CD4-positive, alpha-beta memory T cell (primary cell): ENCODE measurements around the gene TNP2. TPM values are rescaled to one million over a fixed set of nuclear protein-coding genes. Genes with fewer than 3 reads are reported as not detected.

Experiments used
- CTCF ChIA-PET: fragments of 350-600 bp; sonication (Branson Sonifier 250); formaldehyde crosslinking; loops from one replicate; lab custom pipeline; 2021; ENCODE audit warnings: inconsistent platforms; ENCODE audit not compliant: partially characterized antibody; lab: Charles Lee
- POLR2A ChIA-PET: fragments of 350-600 bp; sonication (Branson Sonifier 250); formaldehyde crosslinking; loops from one replicate; lab custom pipeline; 2021; ENCODE audit not compliant: partially characterized antibody; lab: Charles Lee
- DNase-seq, 5 donors: peaks; one replicate each; pipeline versions ENCODE4 v3.0.0 to v3.0.0-alpha.2; 2020 to 2022; ENCODE audit warnings: mixed read lengths in 1 of 5
- H3K27ac ChIP-seq: one replicate; pipeline ENCODE4 v1.7.0; 2013; ENCODE audit warnings: low read depth, low read length
- H3K27me3 ChIP-seq: 2 replicates; pipeline ENCODE4 v1.7.0; 2013; ENCODE audit warnings: mild to moderate bottlenecking, low read length, moderate library complexity; ENCODE audit not compliant: insufficient read depth
- H3K36me3 ChIP-seq: 2 replicates; pipeline ENCODE4 v1.7.0; 2013; ENCODE audit warnings: mild to moderate bottlenecking, low read length, moderate library complexity; ENCODE audit not compliant: insufficient read depth
- H3K4me1 ChIP-seq: 2 replicates; pipeline ENCODE4 v1.7.0; 2013; ENCODE audit warnings: mild to moderate bottlenecking, low read length, moderate library complexity; ENCODE audit not compliant: insufficient read depth
- H3K4me3 ChIP-seq, 2 donors: one replicate each; pipeline ENCODE4 v1.7.0; 2013; ENCODE audit warnings: low read length in 2 of 2, mild to moderate bottlenecking in 1 of 2
- H3K9me3 ChIP-seq, 2 donors: one replicate each; pipeline ENCODE4 v1.7.0; 2013; ENCODE audit warnings: low read length in 2 of 2, control low read depth in 1 of 2; ENCODE audit not compliant: control insufficient read depth in 1 of 2
- H3K27ac Mint-ChIP-seq, 7 donors: one replicate each; pipeline ENCODE4 v1.8.0; 2020 to 2021; ENCODE audit warnings: mixed read lengths in 7 of 7, mild to moderate bottlenecking in 6 of 7, inconsistent platforms in 3 of 7, moderate library complexity in 3 of 7
- H3K27me3 Mint-ChIP-seq, 2 donors: one replicate each; pipeline ENCODE4 v1.8.0; 2020 to 2021; ENCODE audit warnings: mixed read lengths in 2 of 2
- H3K36me3 Mint-ChIP-seq, 2 donors: one replicate each; pipeline ENCODE4 v1.8.0; 2020 to 2021; ENCODE audit warnings: mixed read lengths in 2 of 2, inconsistent platforms in 1 of 2, mild to moderate bottlenecking in 1 of 2
- H3K4me1 Mint-ChIP-seq, 4 donors: one replicate each; pipeline ENCODE4 v1.8.0; 2020 to 2021; ENCODE audit warnings: mixed read lengths in 4 of 4, mild to moderate bottlenecking in 1 of 4
- H3K4me3 Mint-ChIP-seq, 8 donors: one replicate each; pipeline ENCODE4 v1.8.0; 2020 to 2021; ENCODE audit warnings: mixed read lengths in 8 of 8, mild to moderate bottlenecking in 7 of 8, moderate library complexity in 6 of 8, inconsistent platforms in 3 of 8
- H3K9me3 Mint-ChIP-seq, 8 donors: one replicate each; pipeline ENCODE4 v1.8.0; 2020 to 2021; ENCODE audit warnings: mixed read lengths in 8 of 8, mild to moderate bottlenecking in 5 of 8, inconsistent platforms in 3 of 8, moderate library complexity in 1 of 8
- intact Hi-C: fragments of 100-400 bp; cut with micrococcal nuclease; formaldehyde crosslinking; loops from one replicate; pipeline ENCODE4 v1.15.1; 2023
- polyA plus RNA-seq, 2 donors: library from polyadenylated mRNA; unstranded; fragments of 300-500 nt; fragmentation: Illumina TruSeq; gene quantifications; one replicate each; pipeline ENCODE4 v1.2.3, GENCODE V29; 2021
- total RNA-seq, 2 experiments: library from RNA; stranded (reverse); gene quantifications; one replicate each; pipeline ENCODE4 v1.2.3, GENCODE V29; 2021

The TNP2 gene
- total and polyA plus RNA-seq, 4 experiments from 2014 or later: not detected

DNA sequence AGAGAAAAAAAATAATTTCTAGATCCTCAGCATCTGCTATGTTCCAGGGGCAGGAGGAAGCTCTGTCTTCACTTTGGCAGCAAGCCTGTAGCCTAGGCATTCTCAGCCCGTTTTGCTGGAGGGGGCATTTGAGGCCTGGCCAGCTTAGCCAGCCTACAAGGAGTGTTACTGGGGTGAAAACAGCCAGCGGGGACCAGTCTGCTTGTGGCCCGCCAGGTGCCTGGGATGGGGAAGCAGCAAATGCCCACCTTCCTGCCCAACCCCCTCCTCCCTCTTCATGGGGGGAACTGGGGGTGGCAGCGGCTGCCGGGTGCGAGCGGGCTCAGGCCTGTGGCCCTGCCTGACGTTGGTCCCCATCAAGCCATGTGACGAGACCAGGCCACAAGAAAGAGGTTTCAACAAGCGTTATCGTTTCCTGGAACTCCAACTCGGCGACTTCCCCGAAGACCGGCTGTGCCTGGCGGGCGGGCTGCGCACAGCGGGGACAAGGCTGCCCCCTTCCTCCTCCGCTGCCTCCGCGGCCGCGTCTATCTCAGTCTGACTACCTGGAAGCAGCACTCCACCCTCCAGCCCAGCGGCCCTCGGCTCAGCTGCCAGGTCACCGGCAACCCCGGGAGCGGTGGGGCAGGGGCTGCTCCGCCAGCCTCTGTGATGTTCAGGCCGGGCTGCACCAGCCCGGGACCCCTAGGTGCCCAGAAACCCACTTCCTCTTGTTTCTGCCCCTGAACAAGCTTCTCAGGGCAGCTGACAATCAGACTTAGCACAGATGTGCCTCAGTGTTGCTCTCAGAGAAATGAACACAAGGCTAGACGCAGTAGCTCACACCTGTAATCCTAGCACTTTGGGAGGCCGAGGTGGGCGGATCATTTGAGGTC lies 36.0 kb downstream of the TNP2 start:
- peaks cover 0 to 3% (median 0%) of the 10 kb centered on the region in 8 donors for H3K9me3 Mint-ChIP-seq
- CTCF ChIA-PET: interaction anchor here (0.9 to 2.9 kb wide), 5 partner anchors 9 to 22 kb away, joined by 3 to 17 read pairs (median 6); partner anchors contain the start of gene SOCS1
- Histone ChIP-seq H3K4me3 (peak overlapping the region; percentile 7 to 47), H3K36me3 (no peaks in the 10 kb centered on the region), H3K27me3 (no peaks in the 10 kb centered on the region), H3K9me3 (no peaks in the 10 kb centered on the region), H3K4me1 (peaks cover 57% of the 10 kb centered on the region), H3K27ac (peak overlapping the region; percentile 73)
- POLR2A ChIA-PET: interaction anchor here (0.9 to 7.7 kb wide), 5 partner anchors 9 to 122 kb away, joined by 4 to 127 read pairs (median 23); partner anchors contain the start of gene SOCS1
- peak; percentile 85 to 89 (median 86) for DNase-seq
- peak overlapping the region; percentile 93 to 97 (median 96) for H3K27ac Mint-ChIP-seq
- peaks cover 38 to 71% (median 55%) of the 10 kb centered on the region in 4 donors for H3K4me1 Mint-ChIP-seq
- H3K4me3 Mint-ChIP-seq: peak overlapping the region; percentile 60 to 84 (median 76)
- no peaks in the 10 kb centered on the region for H3K36me3 Mint-ChIP-seq
- H3K27me3 Mint-ChIP-seq: no peaks in the 10 kb centered on the region
- intact Hi-C loops: loop anchor here (1.0 kb wide), 2 partner anchors 8 to 22 kb away; no protein-coding TSS in a partner anchor

- Mint-ChIP-seq H3K27ac (peak overlapping the region; percentile 93 to 97 (median 96)), H3K4me1 (peaks cover 38 to 71% (median 55%) of the 10 kb centered on the region in 4 donors), H3K27me3 (no peaks in the 10 kb centered on the region), H3K9me3 (peaks cover 0 to 3% (median 0%) of the 10 kb centered on the region in 8 donors), H3K4me3 (peak overlapping the region; percentile 60 to 84 (median 76)), H3K36me3 (no peaks in the 10 kb centered on the region)
- ChIA-PET CTCF (interaction anchor here (2.7 to 2.9 kb wide), 2 partner anchors 8 to 23 kb away, joined by 10 to 17 read pairs; partner anchors contain the start of gene SOCS1), POLR2A (interaction anchor here (0.9 to 7.7 kb wide), 3 partner anchors 19 to 122 kb away, joined by 4 to 127 read pairs (median 25); partner anchors contain the start of gene SOCS1)
- intact Hi-C loops: no loop called here
- DNase-seq: no peak
- Histone ChIP-seq H3K36me3 (no peaks in the 10 kb centered on the region), H3K27me3 (no peaks in the 10 kb centered on the region), H3K4me3 (peak overlapping the region in 1 of 2 donors; percentile 47), H3K9me3 (no peaks in the 10 kb centered on the region), H3K27ac (peak overlapping the region; percentile 73), H3K4me1 (peaks cover 57% of the 10 kb centered on the region)
These were observed 36.7 kb downstream of the TNP2 start for GRCh38 chr16:11232302-11232851.

- H3K27me3 Mint-ChIP-seq: no peaks in the 10 kb centered on the region
- DNase-seq: no peak
- H3K4me3 Mint-ChIP-seq: peak overlapping the region in 5 of 8 donors; percentile 18 to 40 (median 31)
- ChIA-PET CTCF (interaction anchor here (0.9 kb wide), 1 partner anchor 25 kb away, joined by 4 read pairs; the partner anchor contains the start of gene SOCS1), POLR2A (interaction anchor here (2.6 to 7.7 kb wide), 2 partner anchors 20 to 25 kb away, joined by 25 to 127 read pairs; partner anchors contain the start of gene SOCS1)
- Histone ChIP-seq H3K36me3 (no peaks in the 10 kb centered on the region), H3K27me3 (no peaks in the 10 kb centered on the region), H3K4me1 (peaks cover 57% of the 10 kb centered on the region), H3K27ac (no peak overlapping the region), H3K9me3 (no peaks in the 10 kb centered on the region), H3K4me3 (no peak overlapping the region)
- intact Hi-C loops: no loop called here
- peaks cover 0 to 3% (median 0%) of the 10 kb centered on the region in 8 donors for H3K9me3 Mint-ChIP-seq
- H3K27ac Mint-ChIP-seq: peak overlapping the region; percentile 64 to 96 (median 87)
- no peaks in the 10 kb centered on the region for H3K36me3 Mint-ChIP-seq
- peaks cover 38 to 74% (median 55%) of the 10 kb centered on the region in 4 donors for H3K4me1 Mint-ChIP-seq
These were observed 37.7 kb downstream of the TNP2 start for GRCh38 chr16:11231367-11231970.

DNA sequence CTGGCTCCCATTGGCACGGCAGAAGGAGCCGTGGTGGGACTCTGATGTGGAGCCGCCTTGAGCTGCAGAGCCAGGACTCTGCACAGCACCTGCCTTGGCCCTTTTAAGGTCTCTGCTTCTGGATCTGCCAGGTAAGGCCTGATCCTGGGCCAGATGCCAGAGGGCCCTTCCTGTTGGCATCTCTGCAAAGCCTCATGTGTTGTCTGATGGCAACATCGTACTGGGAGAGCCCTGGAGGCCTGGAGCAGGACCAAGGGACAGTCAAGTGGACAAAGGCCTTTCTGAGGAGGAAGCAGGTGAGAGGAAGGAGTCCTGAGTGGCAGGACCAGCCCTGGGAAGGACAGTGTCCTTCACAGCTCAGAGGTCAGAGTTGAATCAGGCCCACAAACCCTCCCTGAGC lies 39.2 kb downstream of the TNP2 start:
- peak overlapping the region; percentile 34 to 81 (median 52) for H3K27ac Mint-ChIP-seq
- no peaks in the 10 kb centered on the region for H3K36me3 Mint-ChIP-seq
- peaks cover 65% of the 10 kb centered on the region for H3K4me1 ChIP-seq
- CTCF ChIA-PET: interaction anchor here (0.5 to 1.5 kb wide), 2 partner anchors 25 to 413 kb away, joined by 4 to 7 read pairs; partner anchors contain the start of gene SOCS1
- H3K27me3 ChIP-seq: no peaks in the 10 kb centered on the region
- intact Hi-C loops: no loop called here
- POLR2A ChIA-PET: interaction anchor here (7.7 kb wide), 1 partner anchor 27 kb away, joined by 127 read pairs; the partner anchor contains the start of gene SOCS1
- no peak overlapping the region for H3K4me3 Mint-ChIP-seq
- no peaks in the 10 kb centered on the region for H3K9me3 ChIP-seq
- no peaks in the 10 kb centered on the region for H3K36me3 ChIP-seq
- no peaks in the 10 kb centered on the region for H3K27me3 Mint-ChIP-seq
- peaks cover 39 to 82% (median 61%) of the 10 kb centered on the region in 4 donors for H3K4me1 Mint-ChIP-seq
- peaks cover 0 to 1% (median 0%) of the 10 kb centered on the region in 8 donors for H3K9me3 Mint-ChIP-seq
- no peak overlapping the region for H3K4me3 ChIP-seq
- H3K27ac ChIP-seq: no peak overlapping the region
- DNase-seq: no peak

DNA sequence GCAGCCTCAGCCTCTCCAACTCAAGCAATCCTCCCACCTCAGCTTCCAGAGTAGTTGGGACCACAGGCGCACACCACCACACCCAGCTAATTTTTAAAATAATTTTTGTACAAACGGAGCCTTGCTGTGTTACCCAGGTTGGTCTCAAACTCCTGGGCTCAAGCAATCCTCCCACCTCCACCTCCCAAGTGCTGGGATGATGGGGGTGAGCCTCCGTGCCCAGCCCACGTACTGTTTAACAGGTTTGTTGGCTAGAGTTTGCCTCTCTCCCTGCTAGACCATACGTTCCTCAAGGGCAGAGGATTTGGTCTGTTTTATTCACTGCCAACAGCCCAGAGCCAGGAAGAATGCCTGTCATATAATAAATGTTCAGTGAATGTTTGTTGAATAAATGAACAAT lies 39.7 kb downstream of the TNP2 start:
- Histone ChIP-seq H3K36me3 (no peaks in the 10 kb centered on the region), H3K9me3 (no peaks in the 10 kb centered on the region), H3K27me3 (no peaks in the 10 kb centered on the region), H3K4me3 (no peak overlapping the region), H3K27ac (no peak overlapping the region), H3K4me1 (peaks cover 65% of the 10 kb centered on the region)
- intact Hi-C loops: no loop called here
- H3K4me1 Mint-ChIP-seq: peaks cover 40 to 82% (median 62%) of the 10 kb centered on the region in 4 donors
- H3K27ac Mint-ChIP-seq: peak overlapping the region; percentile 34 to 90 (median 55)
- peaks cover 0 to 4% (median 0%) of the 10 kb centered on the region in 8 donors for H3K9me3 Mint-ChIP-seq
- no peak for DNase-seq
- no peaks in the 10 kb centered on the region for H3K36me3 Mint-ChIP-seq
- no peak overlapping the region for H3K4me3 Mint-ChIP-seq
- CTCF ChIA-PET: interaction anchor here (1.5 kb wide), 1 partner anchor 26 kb away, joined by 7 read pairs; the partner anchor contains the start of gene SOCS1
- H3K27me3 Mint-ChIP-seq: no peaks in the 10 kb centered on the region
- POLR2A ChIA-PET: interaction anchor here (7.7 kb wide), 1 partner anchor 27 kb away, joined by 127 read pairs; the partner anchor contains the start of gene SOCS1

DNA sequence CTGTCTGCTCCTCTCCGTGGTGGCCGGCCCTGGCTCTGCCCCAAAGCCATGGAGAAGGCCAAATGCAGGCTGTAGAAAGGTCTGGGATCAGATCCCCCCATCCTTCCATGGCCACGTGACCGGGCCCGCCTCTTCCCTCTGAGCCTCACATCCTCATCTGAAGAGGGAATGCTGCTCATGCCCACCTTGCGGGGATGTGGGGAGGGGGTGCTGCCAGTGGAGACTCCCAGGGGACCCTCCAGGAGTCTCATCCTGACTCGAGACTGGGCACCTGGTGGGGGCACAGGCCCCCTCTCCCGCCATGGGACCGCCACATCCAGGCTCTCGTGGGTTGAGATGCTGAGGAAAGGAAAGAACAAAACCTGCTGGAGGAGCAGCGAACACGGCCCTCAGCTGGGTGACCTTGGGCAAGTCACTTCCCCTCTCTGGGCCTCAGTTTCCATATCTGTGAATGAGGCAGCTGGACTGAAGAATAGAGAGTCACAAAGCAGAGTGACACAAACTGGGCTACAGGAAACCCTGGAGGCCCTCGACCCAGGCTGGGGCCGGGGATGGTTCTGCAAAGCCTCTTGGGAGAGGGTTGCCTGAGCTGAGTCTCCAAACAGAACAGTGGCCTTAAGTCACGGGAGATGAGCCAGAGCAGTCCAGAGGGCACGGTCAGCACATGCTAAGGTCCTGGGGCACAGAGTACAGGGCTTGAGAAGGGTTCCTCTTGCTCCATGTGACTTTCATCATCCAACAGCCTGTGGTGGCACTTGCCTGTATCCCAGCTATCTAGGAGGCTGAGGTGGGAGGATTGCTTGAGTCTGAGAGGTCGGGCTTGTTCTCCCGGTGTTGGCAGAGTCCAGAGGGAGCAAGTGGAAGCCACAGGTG lies 43.2 kb downstream of the TNP2 start:
- Mint-ChIP-seq H3K36me3 (no peaks in the 10 kb centered on the region), H3K27ac (peak overlapping the region; percentile 92 to 99 (median 98)), H3K4me3 (peak overlapping the region; percentile 70 to 92 (median 80)), H3K27me3 (no peaks in the 10 kb centered on the region), H3K4me1 (peaks cover 29 to 66% (median 48%) of the 10 kb centered on the region in 4 donors), H3K9me3 (peaks cover 0 to 4% (median 0%) of the 10 kb centered on the region in 8 donors)
- ChIA-PET CTCF (interaction anchor here (0.9 to 3.7 kb wide), 7 partner anchors 11 to 242 kb away, joined by 5 to 69 read pairs (median 6); partner anchors contain the start of gene SOCS1), POLR2A (interaction anchor here (0.9 to 6.0 kb wide), 9 partner anchors 8 to 262 kb away, joined by 3 to 283 read pairs (median 5); partner anchors contain the start of gene SOCS1)
- Histone ChIP-seq H3K27me3 (no peaks in the 10 kb centered on the region), H3K4me1 (peaks cover 47% of the 10 kb centered on the region), H3K36me3 (no peaks in the 10 kb centered on the region), H3K27ac (peak overlapping the region; percentile 75), H3K4me3 (peak overlapping the region; percentile 48 to 56), H3K9me3 (no peaks in the 10 kb centered on the region)
- intact Hi-C loops: loop anchor here (1.0 kb wide), 2 partner anchors 7 to 29 kb away; no protein-coding TSS in a partner anchor
- DNase-seq: no peak
